ENCODE measurements around the gene TFCP2L1.

DNA sequence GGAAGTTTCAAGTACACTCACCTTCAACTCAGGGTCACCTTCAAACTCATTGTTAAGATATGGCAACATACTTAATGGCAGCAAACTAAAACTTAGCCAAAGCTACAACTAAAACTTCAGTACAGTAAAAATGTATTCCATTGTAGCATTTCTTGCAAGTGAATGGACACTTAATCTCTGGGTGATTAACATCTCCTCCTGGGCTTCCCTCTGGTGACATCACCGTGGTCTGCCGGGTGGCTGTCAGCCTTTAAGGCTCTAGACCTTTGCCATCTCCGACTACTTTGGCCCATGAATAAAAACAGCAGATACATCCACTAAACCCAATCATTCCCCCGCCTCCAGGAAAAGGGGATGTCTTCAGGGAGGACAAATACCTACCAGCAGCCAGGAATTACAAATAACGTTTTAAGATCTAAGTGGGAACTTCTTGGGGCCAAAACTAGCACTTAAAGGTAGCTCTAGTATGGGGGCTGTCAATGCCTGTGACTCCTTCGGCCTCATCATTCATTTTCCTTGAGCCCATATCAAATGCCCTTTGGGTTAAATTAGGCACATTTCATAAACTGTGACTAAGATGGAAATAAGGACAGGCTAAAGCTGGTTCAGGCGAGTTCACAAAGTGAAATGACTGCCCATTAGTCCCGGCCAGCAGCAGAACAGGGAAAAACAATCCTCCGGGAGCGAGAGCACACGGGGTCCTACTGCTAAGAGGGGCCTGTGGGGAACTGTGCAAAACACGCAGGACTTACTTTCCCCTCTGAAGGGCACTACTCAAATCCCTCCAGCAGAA lies 1.1 kb downstream of the TFCP2L1 start:
- no peak for TF ChIP-seq POLR2A (IDR thresholded peaks at IDR 0.05)
- TF ChIP-seq, protein P1, sequence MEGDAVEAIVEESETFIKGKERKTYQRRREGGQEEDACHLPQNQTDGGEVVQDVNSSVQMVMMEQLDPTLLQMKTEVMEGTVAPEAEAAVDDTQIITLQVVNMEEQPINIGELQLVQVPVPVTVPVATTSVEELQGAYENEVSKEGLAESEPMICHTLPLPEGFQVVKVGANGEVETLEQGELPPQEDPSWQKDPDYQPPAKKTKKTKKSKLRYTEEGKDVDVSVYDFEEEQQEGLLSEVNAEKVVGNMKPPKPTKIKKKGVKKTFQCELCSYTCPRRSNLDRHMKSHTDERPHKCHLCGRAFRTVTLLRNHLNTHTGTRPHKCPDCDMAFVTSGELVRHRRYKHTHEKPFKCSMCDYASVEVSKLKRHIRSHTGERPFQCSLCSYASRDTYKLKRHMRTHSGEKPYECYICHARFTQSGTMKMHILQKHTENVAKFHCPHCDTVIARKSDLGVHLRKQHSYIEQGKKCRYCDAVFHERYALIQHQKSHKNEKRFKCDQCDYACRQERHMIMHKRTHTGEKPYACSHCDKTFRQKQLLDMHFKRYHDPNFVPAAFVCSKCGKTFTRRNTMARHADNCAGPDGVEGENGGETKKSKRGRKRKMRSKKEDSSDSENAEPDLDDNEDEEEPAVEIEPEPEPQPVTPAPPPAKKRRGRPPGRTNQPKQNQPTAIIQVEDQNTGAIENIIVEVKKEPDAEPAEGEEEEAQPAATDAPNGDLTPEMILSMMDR (IDR thresholded peaks at IDR 0.05), result no peak
